PC-9 (cell line): ENCODE results near the gene GRAMD2A.

Experiments
- EZH2 ChIP-seq: fragments of 200-600 bp; sonication (generic); IDR thresholded peaks from 2 replicates; pipeline ENCODE4 v1.8.0; 2017; ENCODE audit warnings: antibody characterized with exemption, low read depth
- TF ChIP-seq, protein P1 (sequence below): fragments of 200-600 bp; sonication (generic); conservative IDR thresholded peaks from 2 replicates; pipeline ENCODE4 v1.6.1; 2017; ENCODE audit warnings: mixed run types, antibody characterized with exemption, mild to moderate bottlenecking, moderate library complexity

DNA sequence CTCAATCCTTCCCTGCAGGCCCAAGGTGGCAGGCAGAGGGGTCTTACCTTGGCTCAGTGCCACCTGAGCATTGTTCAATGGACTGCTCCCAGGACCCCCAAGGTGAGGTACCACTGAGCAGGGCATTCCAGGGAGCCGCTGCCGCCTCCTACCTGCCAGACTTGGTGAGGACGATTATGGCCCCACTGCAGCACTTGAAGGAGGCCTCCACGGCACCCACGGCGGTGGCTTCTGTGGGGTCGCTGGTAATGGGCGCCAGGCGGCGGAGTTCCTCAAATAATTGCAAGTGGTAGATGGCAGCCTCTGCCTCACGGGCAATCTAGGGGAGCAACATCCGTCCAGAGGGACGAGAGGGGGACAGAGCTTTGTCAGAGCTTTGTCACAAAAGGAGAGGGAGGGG is 4.7 kb upstream of the GRAMD2A start:
- TF ChIP-seq, protein P1, sequence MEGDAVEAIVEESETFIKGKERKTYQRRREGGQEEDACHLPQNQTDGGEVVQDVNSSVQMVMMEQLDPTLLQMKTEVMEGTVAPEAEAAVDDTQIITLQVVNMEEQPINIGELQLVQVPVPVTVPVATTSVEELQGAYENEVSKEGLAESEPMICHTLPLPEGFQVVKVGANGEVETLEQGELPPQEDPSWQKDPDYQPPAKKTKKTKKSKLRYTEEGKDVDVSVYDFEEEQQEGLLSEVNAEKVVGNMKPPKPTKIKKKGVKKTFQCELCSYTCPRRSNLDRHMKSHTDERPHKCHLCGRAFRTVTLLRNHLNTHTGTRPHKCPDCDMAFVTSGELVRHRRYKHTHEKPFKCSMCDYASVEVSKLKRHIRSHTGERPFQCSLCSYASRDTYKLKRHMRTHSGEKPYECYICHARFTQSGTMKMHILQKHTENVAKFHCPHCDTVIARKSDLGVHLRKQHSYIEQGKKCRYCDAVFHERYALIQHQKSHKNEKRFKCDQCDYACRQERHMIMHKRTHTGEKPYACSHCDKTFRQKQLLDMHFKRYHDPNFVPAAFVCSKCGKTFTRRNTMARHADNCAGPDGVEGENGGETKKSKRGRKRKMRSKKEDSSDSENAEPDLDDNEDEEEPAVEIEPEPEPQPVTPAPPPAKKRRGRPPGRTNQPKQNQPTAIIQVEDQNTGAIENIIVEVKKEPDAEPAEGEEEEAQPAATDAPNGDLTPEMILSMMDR, result no peak
- no peak for TF ChIP-seq EZH2
